ENCODE results near the gene VPS37C. TPM values are rescaled to one million over a fixed set of nuclear protein-coding genes. Genes with fewer than 3 reads are reported as not detected.
A peak's percentile ranks its signal among the peaks of the same experiment; 100 is the strongest.

The VPS37C gene
- total RNA-seq, 2 donors from 2014 or later = 23.0 to 32.7 TPM

GRCh38 chr11:61150706-61151544 lies 10.3 kb downstream of the VPS37C start:
- Histone ChIP-seq H3K9me3 (no peaks in the 10 kb centered on the region), H3K4me1 (ENCODE audit: control insufficient read depth in 1 of 2, low read depth in 2 of 2) (peaks cover 43 to 66% of the 10 kb centered on the region in 2 donors), H3K36me3 (no peaks in the 10 kb centered on the region), H3K27ac (peak overlapping the region; percentile 82 to 89), H3K27me3 (replicated peaks; ENCODE audit: insufficient read depth) (no peaks in the 10 kb centered on the region), H3K4me3 (no peak overlapping the region)
- DNase-seq (ENCODE audit: low spot score) (no peak), ATAC-seq (ENCODE audit: insufficient number of reproducible peaks, low FRiP score, low read depth) (no peak)
- TF ChIP-seq CTCF (IDR thresholded peaks at IDR 0.05) = no peak

GRCh38 chr11:61149624-61150615 lies 11.3 kb downstream of the VPS37C start:
- peaks cover 43 to 66% of the 10 kb centered on the region in 2 donors for H3K4me1 ChIP-seq (ENCODE audit: control insufficient read depth in 1 of 2, low read depth in 2 of 2)
- H3K9me3 ChIP-seq = no peaks in the 10 kb centered on the region
- no peaks in the 10 kb centered on the region for H3K36me3 ChIP-seq
- no peak for ATAC-seq (ENCODE audit: insufficient number of reproducible peaks, low FRiP score, low read depth)
- TF ChIP-seq CTCF (IDR thresholded peaks at IDR 0.05) = no peak
- no peak for DNase-seq (ENCODE audit: low spot score)
- H3K27ac ChIP-seq = peak overlapping the region; percentile 82 to 89
- no peak overlapping the region for H3K4me3 ChIP-seq
- no peaks in the 10 kb centered on the region for H3K27me3 ChIP-seq (replicated peaks; ENCODE audit: insufficient read depth)

- DNase-seq (ENCODE audit: low spot score) = no peak
- H3K27ac ChIP-seq = no peak overlapping the region
Observed at GRCh38 chr11:61147791-61148620, 13.2 kb downstream of the VPS37C start.

GRCh38 chr11:61147271-61147670 lies 14.0 kb downstream of the VPS37C start:
- peaks cover 28 to 47% of the 10 kb centered on the region in 2 donors for H3K4me1 ChIP-seq (ENCODE audit: control insufficient read depth in 1 of 2, low read depth in 2 of 2)
- H3K27me3 ChIP-seq (replicated peaks; ENCODE audit: insufficient read depth) = no peaks in the 10 kb centered on the region
- H3K4me3 ChIP-seq = no peak overlapping the region
- H3K36me3 ChIP-seq = no peaks in the 10 kb centered on the region
- H3K9me3 ChIP-seq = no peaks in the 10 kb centered on the region
- no peak overlapping the region for H3K27ac ChIP-seq
- no peak for TF ChIP-seq CTCF (IDR thresholded peaks at IDR 0.05)
- ATAC-seq (ENCODE audit: insufficient number of reproducible peaks, low FRiP score, low read depth) (no peak), DNase-seq (ENCODE audit: low spot score) (no peak)

More at GRCh38 chr11:61147791-61148620, 13.2 kb downstream of the VPS37C start:
- H3K9me3 ChIP-seq = no peaks in the 10 kb centered on the region
- TF ChIP-seq CTCF (IDR thresholded peaks at IDR 0.05) = no peak
- no peak for ATAC-seq (ENCODE audit: insufficient number of reproducible peaks, low FRiP score, low read depth)
- peaks cover 35 to 54% of the 10 kb centered on the region in 2 donors for H3K4me1 ChIP-seq (ENCODE audit: control insufficient read depth in 1 of 2, low read depth in 2 of 2)
- H3K27me3 ChIP-seq (replicated peaks; ENCODE audit: insufficient read depth) = no peaks in the 10 kb centered on the region
- H3K4me3 ChIP-seq = no peak overlapping the region
- H3K36me3 ChIP-seq = no peaks in the 10 kb centered on the region

Data from thoracic aorta (tissue), 2 donors.